ENCODE measurements around the gene NUDT2. TPM values are rescaled to one million over a fixed set of nuclear protein-coding genes. Genes with fewer than 3 reads are reported as not detected.

NUDT2 gene
- total RNA-seq, 1 donor from 2014 or later, result 14.5 TPM

- no peak for DNase-seq (ENCODE audit: low read depth)
These were observed 41.9 kb downstream of the NUDT2 start for GRCh38 chr9:34370970-34371880.

GRCh38 chr9:34371886-34372466 lies 42.6 kb downstream of the NUDT2 start:
- no peak for DNase-seq (ENCODE audit: low read depth)

GRCh38 chr9:34372467-34373011 lies 43.2 kb downstream of the NUDT2 start:
- no peak for DNase-seq (ENCODE audit: low read depth)

GRCh38 chr9:34373749-34374148 lies 44.4 kb downstream of the NUDT2 start:
- no peak for DNase-seq (ENCODE audit: low read depth)

- no peak for DNase-seq (ENCODE audit: low read depth)
These were observed 45.0 kb downstream of the NUDT2 start for GRCh38 chr9:34374339-34374738.

GRCh38 chr9:34374905-34375552 lies 45.7 kb downstream of the NUDT2 start:
- no peak for DNase-seq (ENCODE audit: low read depth)

GRCh38 chr9:34375901-34376595 lies 46.7 kb downstream of the NUDT2 start:
- peak; percentile 33 for DNase-seq (ENCODE audit: low read depth)

- DNase-seq (ENCODE audit: low read depth), result peak; percentile 86
These were observed 47.4 kb downstream of the NUDT2 start, which contains the start of gene MYORG for GRCh38 chr9:34376596-34377403. MYORG (minus strand) TSS chr9:34376898; CDS start chr9:34372943, 3,955 bp downstream.

- DNase-seq (ENCODE audit: low read depth), result no peak
These were observed 48.0 kb downstream of the NUDT2 start for GRCh38 chr9:34377404-34377746.

- DNase-seq (ENCODE audit: low read depth), result no peak
These were observed 49.1 kb downstream of the NUDT2 start for GRCh38 chr9:34378376-34379060.

GRCh38 chr9:34379334-34380033 lies 50.1 kb downstream of the NUDT2 start:
- DNase-seq (ENCODE audit: low read depth), result peak; percentile 78

GRCh38 chr9:34380034-34380510 lies 50.7 kb downstream of the NUDT2 start:
- DNase-seq (ENCODE audit: low read depth), result no peak

GRCh38 chr9:34380511-34381315 lies 51.3 kb downstream of the NUDT2 start:
- peak; percentile 31 for DNase-seq (ENCODE audit: low read depth)

GRCh38 chr9:34381323-34381722 lies 52.0 kb downstream of the NUDT2 start:
- no peak for DNase-seq (ENCODE audit: low read depth)

- DNase-seq (ENCODE audit: low read depth), result no peak
These were observed 52.7 kb downstream of the NUDT2 start for GRCh38 chr9:34382054-34382453.

GRCh38 chr9:34382879-34383278 lies 53.5 kb downstream of the NUDT2 start:
- no peak for DNase-seq (ENCODE audit: low read depth)

GRCh38 chr9:34383904-34384303 lies 54.5 kb downstream of the NUDT2 start:
- DNase-seq (ENCODE audit: low read depth), result no peak

- DNase-seq (ENCODE audit: low read depth), result peak; percentile 19
These were observed 55.2 kb downstream of the NUDT2 start for GRCh38 chr9:34384368-34385165.
